ENCODE data around the gene GRID1. TPM values are rescaled to one million over a fixed set of nuclear protein-coding genes. Genes with fewer than 3 reads are reported as not detected.

The GRID1 gene
- total and polyA plus RNA-seq, 4 donors, result 1.1 to 3.8 TPM; not detected in 2

DNA sequence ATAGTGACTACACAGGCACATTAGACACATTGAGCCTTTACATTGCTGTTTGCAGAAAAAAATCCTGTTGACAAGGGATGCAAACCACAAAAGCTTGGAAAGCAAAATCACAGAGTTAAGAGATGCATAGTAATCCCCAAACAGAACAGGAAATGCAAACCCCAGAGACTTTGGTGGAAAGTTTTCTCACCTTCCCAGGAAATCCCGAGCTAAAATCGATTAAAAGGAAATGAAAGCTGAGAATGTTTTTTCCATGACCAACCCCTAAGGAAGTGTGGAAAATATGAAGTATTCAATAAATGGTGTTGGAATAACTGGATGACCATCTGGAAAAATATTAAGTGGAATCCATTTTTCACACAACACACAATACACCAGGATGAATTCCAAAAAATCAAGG is 598.7 kb downstream of the GRID1 start:
- ATAC-seq (ENCODE audit: low FRiP score), result no peak
- H3K4me1 ChIP-seq (ENCODE audit: control insufficient read depth in 1 of 2, insufficient read depth in 2 of 2, low read length in 2 of 2), result no peaks in the 10 kb centered on the region
- no peaks in the 10 kb centered on the region for H3K27me3 ChIP-seq (ENCODE audit: control insufficient read depth in 1 of 2, insufficient read depth in 2 of 2, low read length in 1 of 2)
- H3K36me3 ChIP-seq (ENCODE audit: control insufficient read depth in 1 of 2, insufficient read depth in 2 of 2, low read length in 1 of 2), result no peaks in the 10 kb centered on the region
- no peaks in the 10 kb centered on the region for H3K9me3 ChIP-seq (ENCODE audit: control insufficient read depth, low read length)
- 59 to 68% methylated on average over 2 of the region's 2 CpGs for WGBS, 2 donors
- no peak overlapping the region for H3K27ac ChIP-seq (ENCODE audit: low read depth in 1 of 2, low read length in 2 of 2)
- H3K4me3 ChIP-seq (ENCODE audit: low read length in 2 of 2), result no peak overlapping the region
- no peak for DNase-seq
- intact Hi-C loops (cut with DNase I), result no loop called here

DNA sequence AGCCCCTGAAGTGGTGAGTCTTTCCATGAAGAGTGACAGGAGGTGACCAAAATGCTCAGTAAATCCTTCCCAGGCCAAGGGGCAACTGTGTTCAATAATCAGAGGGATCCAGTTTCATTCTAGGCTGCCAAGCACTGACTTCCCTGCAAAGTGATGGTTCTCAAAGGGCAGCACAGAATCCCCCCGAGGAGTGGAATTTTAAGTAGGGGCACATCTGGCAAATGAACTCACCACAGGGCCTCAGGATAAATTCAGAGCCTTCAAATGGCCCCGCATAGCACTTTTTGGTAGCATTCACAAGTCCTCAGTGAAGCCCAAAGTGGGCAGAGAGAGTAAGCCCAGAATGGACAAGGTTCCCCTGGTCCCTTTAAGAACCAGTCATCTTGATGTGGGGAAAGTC is 602.5 kb downstream of the GRID1 start:
- Histone ChIP-seq H3K9me3 (ENCODE audit: control insufficient read depth, low read length) (no peaks in the 10 kb centered on the region), H3K27ac (ENCODE audit: low read depth in 1 of 2, low read length in 2 of 2) (no peak overlapping the region), H3K27me3 (ENCODE audit: control insufficient read depth in 1 of 2, insufficient read depth in 2 of 2, low read length in 1 of 2) (no peaks in the 10 kb centered on the region), H3K4me1 (ENCODE audit: control insufficient read depth in 1 of 2, insufficient read depth in 2 of 2, low read length in 2 of 2) (no peaks in the 10 kb centered on the region), H3K36me3 (ENCODE audit: control insufficient read depth in 1 of 2, insufficient read depth in 2 of 2, low read length in 1 of 2) (no peaks in the 10 kb centered on the region), H3K4me3 (ENCODE audit: low read length in 2 of 2) (no peak overlapping the region)
- ATAC-seq (ENCODE audit: low FRiP score) (no peak), DNase-seq (no peak)
- intact Hi-C loops (cut with DNase I), result no loop called here
- WGBS, 2 donors, result 58 to 60% methylated on average over 2 of the region's 2 CpGs

DNA sequence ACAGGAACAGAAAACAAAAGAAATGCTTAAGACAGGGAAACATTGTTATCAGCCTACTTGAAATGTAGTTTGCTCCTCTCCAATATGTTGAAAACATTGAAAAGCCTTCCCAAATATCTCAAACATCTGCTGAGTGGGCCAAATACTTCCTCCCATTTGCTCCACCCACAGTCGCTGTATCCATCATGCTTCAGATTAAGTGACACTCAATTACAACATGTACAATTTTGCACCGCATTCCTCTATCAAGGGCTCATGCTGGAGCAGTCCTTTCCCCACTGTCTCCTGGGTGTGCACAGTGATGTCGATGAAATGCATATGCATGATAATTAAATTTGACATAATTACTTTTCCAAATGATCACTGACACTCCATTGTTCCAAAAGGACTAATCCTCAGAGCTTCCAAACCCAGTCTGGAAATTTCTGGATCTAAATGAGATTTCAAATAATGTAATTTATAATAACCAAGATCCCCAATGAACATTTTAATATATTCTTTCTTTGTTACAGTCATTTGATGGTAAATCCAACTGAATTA is 604.6 kb downstream of the GRID1 start:
- ATAC-seq (ENCODE audit: low FRiP score) (no peak), DNase-seq (no peak)
- intact Hi-C loops (cut with DNase I), result no loop called here
- Histone ChIP-seq H3K9me3 (ENCODE audit: control insufficient read depth, low read length) (no peaks in the 10 kb centered on the region), H3K4me3 (ENCODE audit: low read length in 2 of 2) (no peak overlapping the region), H3K27me3 (ENCODE audit: control insufficient read depth in 1 of 2, insufficient read depth in 2 of 2, low read length in 1 of 2) (no peaks in the 10 kb centered on the region), H3K36me3 (ENCODE audit: control insufficient read depth in 1 of 2, insufficient read depth in 2 of 2, low read length in 1 of 2) (no peaks in the 10 kb centered on the region), H3K27ac (ENCODE audit: low read depth in 1 of 2, low read length in 2 of 2) (no peak overlapping the region), H3K4me1 (ENCODE audit: control insufficient read depth in 1 of 2, insufficient read depth in 2 of 2, low read length in 2 of 2) (no peaks in the 10 kb centered on the region)
- 66% methylated on average over 3 of the region's 3 CpGs for WGBS, 2 donors

DNA sequence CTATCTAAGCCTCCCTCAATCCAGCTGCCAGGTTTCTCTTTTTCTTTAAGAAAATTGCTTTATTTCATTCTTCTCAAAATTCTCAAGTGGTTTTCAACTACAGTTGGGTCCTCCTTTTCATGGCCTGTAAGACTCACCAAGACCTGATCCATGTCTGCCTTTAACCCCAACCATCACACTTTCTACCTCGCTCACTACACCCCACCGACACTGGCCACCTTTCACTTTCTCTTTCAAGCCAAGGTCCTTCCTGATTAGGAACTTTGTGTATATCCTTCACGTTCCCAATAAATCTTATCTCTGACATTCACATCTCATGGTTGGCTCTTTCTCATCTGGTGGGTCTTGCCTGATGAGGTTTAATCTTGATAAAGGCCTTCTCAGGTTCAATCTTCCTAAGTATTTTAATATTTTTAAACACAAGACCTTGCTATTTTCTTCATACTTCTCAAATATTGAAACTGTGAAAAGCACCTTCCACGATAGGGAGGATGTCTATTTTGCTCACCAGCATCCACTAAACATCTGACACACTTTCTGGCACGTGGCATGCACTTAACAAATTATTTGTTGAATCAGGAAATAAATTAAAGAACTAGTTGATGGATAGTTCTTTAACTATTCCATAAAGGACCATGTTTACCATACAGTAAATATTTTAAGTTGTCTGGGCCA is 624.8 kb downstream of the GRID1 start:
- Histone ChIP-seq H3K4me3 (ENCODE audit: low read length in 2 of 2) (no peak overlapping the region), H3K27me3 (ENCODE audit: control insufficient read depth in 1 of 2, insufficient read depth in 2 of 2, low read length in 1 of 2) (peaks cover 0 to 3% of the 10 kb centered on the region in 2 donors), H3K9me3 (ENCODE audit: control insufficient read depth, low read length) (no peaks in the 10 kb centered on the region), H3K36me3 (ENCODE audit: control insufficient read depth in 1 of 2, insufficient read depth in 2 of 2, low read length in 1 of 2) (no peaks in the 10 kb centered on the region), H3K27ac (ENCODE audit: low read depth in 1 of 2, low read length in 2 of 2) (no peak overlapping the region), H3K4me1 (ENCODE audit: control insufficient read depth in 1 of 2, insufficient read depth in 2 of 2, low read length in 2 of 2) (no peaks in the 10 kb centered on the region)
- DNase-seq (no peak), ATAC-seq (ENCODE audit: low FRiP score) (no peak)
- intact Hi-C loops (cut with DNase I), result no loop called here
- 79 to 80% methylated on average over 5 of the region's 5 CpGs for WGBS, 2 donors

DNA sequence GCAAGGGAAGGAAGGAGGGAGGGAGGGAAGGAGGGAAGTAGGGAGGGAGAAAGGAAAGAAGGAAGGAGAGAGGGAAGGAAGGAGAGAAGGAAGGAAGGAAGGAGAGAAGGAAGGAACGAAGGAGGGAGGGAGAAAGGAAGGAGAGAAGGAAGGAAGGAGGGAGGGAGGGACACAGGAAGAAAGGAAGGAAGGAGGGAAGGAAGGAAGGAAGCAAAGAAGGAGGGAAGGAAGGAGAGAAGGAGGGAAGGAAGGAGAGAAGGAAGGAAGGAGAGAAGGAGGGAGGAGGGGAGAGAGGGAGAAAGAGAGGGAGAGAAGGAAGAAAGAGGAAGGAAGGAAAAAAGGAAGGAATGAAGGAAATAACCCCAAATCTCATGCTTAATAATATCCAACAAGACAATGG is 630.6 kb downstream of the GRID1 start:
- WGBS, 2 donors, result 75 to 80% methylated on average over 1 of the region's 1 CpG
- intact Hi-C loops (cut with DNase I), result no loop called here
- no peaks in the 10 kb centered on the region for H3K4me1 ChIP-seq (ENCODE audit: control insufficient read depth in 1 of 2, insufficient read depth in 2 of 2, low read length in 2 of 2)

DNA sequence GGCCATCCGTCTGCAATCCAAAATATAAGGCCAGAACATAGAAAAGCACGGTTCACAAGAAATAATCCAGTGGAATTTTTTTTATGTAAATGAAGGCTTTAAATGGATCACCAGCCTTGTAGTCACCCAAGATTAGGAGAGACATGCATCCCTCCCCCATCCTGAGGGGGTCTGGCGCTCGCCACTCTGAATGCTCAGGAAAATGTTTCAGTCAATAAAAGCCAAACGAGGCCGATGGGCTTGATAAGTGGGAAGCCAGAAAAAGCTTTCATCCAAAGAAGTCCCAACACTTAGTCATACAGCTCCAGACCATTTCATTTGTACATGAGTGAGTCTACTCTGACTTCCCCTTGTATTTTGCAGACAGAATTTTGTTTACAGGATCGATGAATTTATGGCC is 631.8 kb downstream of the GRID1 start:
- Histone ChIP-seq H3K27me3 (ENCODE audit: control insufficient read depth in 1 of 2, insufficient read depth in 2 of 2, low read length in 1 of 2) (no peaks in the 10 kb centered on the region), H3K9me3 (ENCODE audit: control insufficient read depth, low read length) (no peaks in the 10 kb centered on the region), H3K36me3 (ENCODE audit: control insufficient read depth in 1 of 2, insufficient read depth in 2 of 2, low read length in 1 of 2) (no peaks in the 10 kb centered on the region), H3K4me3 (ENCODE audit: low read length in 2 of 2) (no peak overlapping the region), H3K4me1 (ENCODE audit: control insufficient read depth in 1 of 2, insufficient read depth in 2 of 2, low read length in 2 of 2) (no peaks in the 10 kb centered on the region), H3K27ac (ENCODE audit: low read depth in 1 of 2, low read length in 2 of 2) (no peak overlapping the region)
- intact Hi-C loops (cut with DNase I), result no loop called here
- ATAC-seq (ENCODE audit: low FRiP score) (no peak), DNase-seq (no peak)
- 63 to 68% methylated on average over 7 of the region's 7 CpGs for WGBS, 2 donors

More for the DNA sequence above, 630.6 kb downstream of the GRID1 start:
- no peak for DNase-seq
- H3K4me3 ChIP-seq (ENCODE audit: low read length in 2 of 2), result no peak overlapping the region
- H3K9me3 ChIP-seq (ENCODE audit: control insufficient read depth, low read length), result no peaks in the 10 kb centered on the region
- H3K27ac ChIP-seq (ENCODE audit: low read depth in 1 of 2, low read length in 2 of 2), result no peak overlapping the region
- ATAC-seq (ENCODE audit: low FRiP score), result no peak
- no peaks in the 10 kb centered on the region for H3K27me3 ChIP-seq (ENCODE audit: control insufficient read depth in 1 of 2, insufficient read depth in 2 of 2, low read length in 1 of 2)
- H3K36me3 ChIP-seq (ENCODE audit: control insufficient read depth in 1 of 2, insufficient read depth in 2 of 2, low read length in 1 of 2), result no peaks in the 10 kb centered on the region

DNA sequence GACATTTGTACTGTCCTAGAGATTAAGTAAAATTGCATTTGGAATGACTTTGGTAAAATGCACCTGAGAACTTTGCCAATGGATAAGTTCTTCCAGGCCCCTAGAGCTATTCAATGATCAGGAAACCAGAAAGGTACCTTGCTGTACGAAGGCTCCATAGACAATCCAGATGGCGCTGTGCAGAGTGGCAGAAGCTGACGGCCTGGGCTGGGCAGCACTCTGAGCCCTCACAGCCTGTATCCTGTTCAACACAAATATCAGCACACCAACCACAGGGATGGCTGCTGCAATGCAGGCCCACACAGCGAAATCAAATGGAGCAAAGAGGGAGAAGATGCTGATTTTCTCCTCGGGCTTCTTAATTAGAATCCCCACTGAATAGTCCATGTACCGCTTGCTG is 642.4 kb downstream of the GRID1 start:
- H3K9me3 ChIP-seq (ENCODE audit: control insufficient read depth, low read length), result no peaks in the 10 kb centered on the region
- no peaks in the 10 kb centered on the region for H3K36me3 ChIP-seq (ENCODE audit: control insufficient read depth in 1 of 2, insufficient read depth in 2 of 2, low read length in 1 of 2)
- ATAC-seq (ENCODE audit: low FRiP score) (no peak), DNase-seq (no peak)
- H3K27me3 ChIP-seq (ENCODE audit: control insufficient read depth in 1 of 2, insufficient read depth in 2 of 2, low read length in 1 of 2), result no peaks in the 10 kb centered on the region
- H3K4me1 ChIP-seq (ENCODE audit: control insufficient read depth in 1 of 2, insufficient read depth in 2 of 2, low read length in 2 of 2), result no peaks in the 10 kb centered on the region
- H3K27ac ChIP-seq (ENCODE audit: low read depth in 1 of 2, low read length in 2 of 2), result no peak overlapping the region
- WGBS, 2 donors, result 84 to 86% methylated on average over 6 of the region's 6 CpGs
- no peak overlapping the region for H3K4me3 ChIP-seq (ENCODE audit: low read length in 2 of 2)
- intact Hi-C loops (cut with DNase I), result no loop called here

DNA sequence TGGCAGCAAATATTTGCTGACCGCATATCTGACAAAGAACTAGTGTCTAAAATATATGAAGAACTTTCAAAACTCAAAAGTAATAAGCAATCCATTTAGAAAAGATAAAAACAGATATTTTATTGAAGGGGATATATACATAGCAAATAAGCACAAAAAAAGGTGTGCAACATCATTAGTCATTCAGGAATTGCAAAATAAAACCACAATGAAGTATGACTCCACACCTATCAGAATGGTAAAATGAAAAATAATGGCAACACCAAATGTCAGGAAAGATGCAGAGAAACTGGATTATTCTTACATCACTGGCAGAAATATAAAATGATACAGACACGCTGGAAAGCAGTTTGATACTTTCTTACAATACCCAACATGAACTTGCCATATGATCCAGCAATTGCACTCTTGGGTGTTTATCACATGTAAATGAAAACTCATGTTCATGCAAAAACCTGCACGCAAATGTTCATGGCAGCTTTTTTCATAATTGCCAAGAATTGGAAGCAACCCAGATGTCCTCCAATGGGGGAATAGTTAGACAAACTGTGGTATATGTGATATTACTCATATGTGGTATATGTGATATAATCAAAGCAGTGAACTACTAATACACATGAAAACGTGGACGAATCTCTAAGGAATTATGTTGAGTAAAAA is 645.5 kb downstream of the GRID1 start:
- no peaks in the 10 kb centered on the region for H3K36me3 ChIP-seq (ENCODE audit: control insufficient read depth in 1 of 2, insufficient read depth in 2 of 2, low read length in 1 of 2)
- H3K4me3 ChIP-seq (ENCODE audit: low read length in 2 of 2), result no peak overlapping the region
- H3K4me1 ChIP-seq (ENCODE audit: control insufficient read depth in 1 of 2, insufficient read depth in 2 of 2, low read length in 2 of 2), result no peaks in the 10 kb centered on the region
- WGBS, 2 donors, result 65 to 67% methylated on average over 5 of the region's 5 CpGs
- ATAC-seq (ENCODE audit: low FRiP score), result no peak
- intact Hi-C loops (cut with DNase I), result no loop called here
- DNase-seq, result no peak
- H3K9me3 ChIP-seq (ENCODE audit: control insufficient read depth, low read length), result no peaks in the 10 kb centered on the region
- no peak overlapping the region for H3K27ac ChIP-seq (ENCODE audit: low read depth in 1 of 2, low read length in 2 of 2)
- H3K27me3 ChIP-seq (ENCODE audit: control insufficient read depth in 1 of 2, insufficient read depth in 2 of 2, low read length in 1 of 2), result no peaks in the 10 kb centered on the region

DNA sequence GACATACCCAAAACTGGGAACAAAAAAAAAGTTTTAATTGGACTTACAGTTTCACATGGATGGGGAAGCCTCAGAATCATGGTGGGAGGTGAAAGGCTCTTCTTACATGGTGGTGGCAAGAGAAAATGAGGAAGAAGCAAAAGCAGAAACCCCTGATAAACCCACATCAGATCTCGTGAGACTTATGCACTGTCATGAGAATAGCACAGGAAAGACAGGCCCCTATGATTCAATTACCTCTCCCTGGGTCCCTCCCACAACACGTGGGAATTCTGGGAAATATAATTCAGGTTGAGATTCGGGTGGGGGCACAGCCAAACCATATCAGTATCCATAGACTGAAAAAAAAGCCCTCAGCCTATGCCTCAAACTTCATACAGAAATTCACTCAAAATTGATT is 647.2 kb downstream of the GRID1 start:
- Histone ChIP-seq H3K4me3 (ENCODE audit: low read length in 2 of 2) (no peak overlapping the region), H3K4me1 (ENCODE audit: control insufficient read depth in 1 of 2, insufficient read depth in 2 of 2, low read length in 2 of 2) (no peaks in the 10 kb centered on the region), H3K27ac (ENCODE audit: low read depth in 1 of 2, low read length in 2 of 2) (no peak overlapping the region), H3K9me3 (ENCODE audit: control insufficient read depth, low read length) (no peaks in the 10 kb centered on the region), H3K36me3 (ENCODE audit: control insufficient read depth in 1 of 2, insufficient read depth in 2 of 2, low read length in 1 of 2) (no peaks in the 10 kb centered on the region), H3K27me3 (ENCODE audit: control insufficient read depth in 1 of 2, insufficient read depth in 2 of 2, low read length in 1 of 2) (no peaks in the 10 kb centered on the region)
- 69 to 80% methylated on average over 3 of the region's 3 CpGs for WGBS, 2 donors
- no peak for ATAC-seq (ENCODE audit: low FRiP score)
- intact Hi-C loops (cut with DNase I), result no loop called here
- no peak for DNase-seq
